LNCaP clone FGC (cell line): Measurements from ENCODE around the gene DOK4.
A peak's percentile ranks its signal among the peaks of the same experiment; 100 is the strongest.

Experiments used
- DNase-seq: peaks from one replicate; pipeline ENCODE4 v3.0.0-alpha.2; 2011; ENCODE audit warnings: low read depth
- H3K4me3 ChIP-seq: 2 replicates; pipeline ENCODE4 v1.5.1; 2011; ENCODE audit warnings: mild to moderate bottlenecking, low read depth, low read length, control low read depth
- CTCF ChIP-seq: IDR thresholded peaks from 2 replicates; pipeline ENCODE4 v1.5.1; 2012; ENCODE audit warnings: mild to moderate bottlenecking; ENCODE audit not compliant: control insufficient read depth, insufficient read depth; ENCODE audit errors: extremely low read depth

The DOK4 gene

GRCh38 chr16:57489229-57489628 lies 2.9 kb upstream of the DOK4 start:
- no peak for DNase-seq
- TF ChIP-seq CTCF: no peak
- H3K4me3 ChIP-seq: no peak overlapping the region

- no peak for TF ChIP-seq CTCF
- peak overlapping the region; percentile 36 for H3K4me3 ChIP-seq
- DNase-seq: no peak
Observed at GRCh38 chr16:57486858-57487834, 853 bp upstream of the DOK4 start.

GRCh38 chr16:57485091-57485915 lies 990 bp downstream of the DOK4 start:
- H3K4me3 ChIP-seq: peak overlapping the region; percentile 61
- no peak for TF ChIP-seq CTCF
- no peak for DNase-seq

GRCh38 chr16:57484515-57485005 lies 1.7 kb downstream of the DOK4 start:
- DNase-seq: no peak
- no peak for TF ChIP-seq CTCF
- no peak overlapping the region for H3K4me3 ChIP-seq

- H3K4me3 ChIP-seq: no peak overlapping the region
- TF ChIP-seq CTCF: no peak
- DNase-seq: no peak
Observed at GRCh38 chr16:57483725-57484514, 2.4 kb downstream of the DOK4 start.

GRCh38 chr16:57482845-57483545 lies 3.3 kb downstream of the DOK4 start:
- H3K4me3 ChIP-seq: no peak overlapping the region
- no peak for DNase-seq
- no peak for TF ChIP-seq CTCF
